ENCODE data around the gene B4GAT1.
"Not testable (repeated sequence)": the region's sequence is repeated elsewhere in the genome, so short reads cannot be mapped to it uniquely, and the experiment has no call there.

Gene B4GAT1

GRCh38 chr11:66347425-66348276 lies at the start of gene B4GAT1:
B4GAT1 (minus strand) TSS chr11:66347629; CDS start chr11:66347545, 84 bp downstream.
- DNase-seq: peak; percentile 79

- no peak for DNase-seq
These were observed 46.5 kb upstream of the B4GAT1 start for GRCh38 chr11:66393954-66394353.

- no peak for DNase-seq
These were observed 43.9 kb upstream of the B4GAT1 start for GRCh38 chr11:66391322-66391721.

- peak; percentile 45 for DNase-seq
These were observed 41.5 kb upstream of the B4GAT1 start for GRCh38 chr11:66388780-66389386.

- DNase-seq: peak; percentile 83
These were observed 39.0 kb upstream of the B4GAT1 start for GRCh38 chr11:66386171-66387069.

- DNase-seq: not testable (repeated sequence)
These were observed 36.9 kb upstream of the B4GAT1 start for GRCh38 chr11:66384316-66384715.

GRCh38 chr11:66380264-66380663 lies 32.8 kb upstream of the B4GAT1 start:
- not testable (repeated sequence) for DNase-seq

GRCh38 chr11:66373690-66374287 lies 26.4 kb upstream of the B4GAT1 start:
- DNase-seq: not testable (repeated sequence)

GRCh38 chr11:66373265-66373664 lies 25.8 kb upstream of the B4GAT1 start:
- no peak for DNase-seq

GRCh38 chr11:66371627-66372415 lies 24.4 kb upstream of the B4GAT1 start, which contains the start of gene SLC29A2:
SLC29A2 (minus strand) TSS chr11:66371760; CDS start chr11:66371591, 169 bp downstream.
- DNase-seq: no peak

GRCh38 chr11:66369073-66369894 lies 21.9 kb upstream of the B4GAT1 start:
- no peak for DNase-seq

GRCh38 chr11:66368484-66368883 lies 21.1 kb upstream of the B4GAT1 start:
- no peak for DNase-seq

- DNase-seq: no peak
These were observed 20.3 kb upstream of the B4GAT1 start for GRCh38 chr11:66367561-66368312.

- no peak for DNase-seq
These were observed 19.5 kb upstream of the B4GAT1 start for GRCh38 chr11:66366844-66367477.

GRCh38 chr11:66365711-66366619 lies 18.5 kb upstream of the B4GAT1 start:
- DNase-seq: no peak

- no peak for DNase-seq
These were observed 17.7 kb upstream of the B4GAT1 start for GRCh38 chr11:66365166-66365565.

GRCh38 chr11:66363805-66364535 lies 16.5 kb upstream of the B4GAT1 start:
- no peak for DNase-seq

GRCh38 chr11:66363187-66363601 lies 15.8 kb upstream of the B4GAT1 start:
- no peak for DNase-seq
